NCI-H146 treated with DMSO at 0.1 percent for 48 hours (cell line): ENCODE results near the gene URB1.
A peak's percentile ranks its signal among the peaks of the same experiment; 100 is the strongest.

Experiments used
- DNase-seq: peaks from one replicate; lab custom pipeline; 2025; ENCODE audit not compliant: unreplicated experiment; lab: John Stamatoyannopoulos, UW

Gene URB1

GRCh38 chr21:32392880-32393676 is at the start of gene URB1:
Gene URB1, minus strand, starts transcription at chr21:32393012. Its CDS starts 102 bp downstream, at chr21:32392910.
- peak; percentile 55 for DNase-seq

- no peak for DNase-seq
These were observed 44.9 kb upstream of the URB1 start for GRCh38 chr21:32437729-32438128.

- DNase-seq: peak; percentile 56
These were observed 40.3 kb upstream of the URB1 start for GRCh38 chr21:32432982-32433660.

GRCh38 chr21:32427958-32428623 is 35.3 kb upstream of the URB1 start:
- no peak for DNase-seq

- no peak for DNase-seq
These were observed 33.8 kb upstream of the URB1 start for GRCh38 chr21:32426592-32427051.

- no peak for DNase-seq
These were observed 33.3 kb upstream of the URB1 start for GRCh38 chr21:32426066-32426465.

- DNase-seq: no peak
These were observed 32.8 kb upstream of the URB1 start for GRCh38 chr21:32425628-32426027.

GRCh38 chr21:32424674-32425073 is 31.9 kb upstream of the URB1 start:
- no peak for DNase-seq

GRCh38 chr21:32424191-32424535 is 31.4 kb upstream of the URB1 start:
- no peak for DNase-seq

GRCh38 chr21:32423320-32424190 is 30.7 kb upstream of the URB1 start:
- no peak for DNase-seq

GRCh38 chr21:32422064-32422463 is 29.3 kb upstream of the URB1 start:
- no peak for DNase-seq

- no peak for DNase-seq
These were observed 25.3 kb upstream of the URB1 start for GRCh38 chr21:32418146-32418545.

- peak; percentile 59 for DNase-seq
These were observed 22.9 kb upstream of the URB1 start for GRCh38 chr21:32415451-32416398.

- no peak for DNase-seq
These were observed 22.0 kb upstream of the URB1 start for GRCh38 chr21:32414579-32415358.

- peak; percentile 25 for DNase-seq
These were observed 21.1 kb upstream of the URB1 start for GRCh38 chr21:32413697-32414578.

- no peak for DNase-seq
These were observed 20.2 kb upstream of the URB1 start for GRCh38 chr21:32413015-32413504.

- DNase-seq: peak; percentile 5
These were observed 19.6 kb upstream of the URB1 start, which contains the start of gene EVA1C for GRCh38 chr21:32412162-32413014. Gene EVA1C, plus strand, starts transcription at chr21:32412706. Its CDS starts 148 bp downstream, at chr21:32412854.
